ENCODE measurements around the gene ATG10.
"Not testable (repeated sequence)": the region's sequence is repeated elsewhere in the genome, so short reads cannot be mapped to it uniquely, and the experiment has no call there.

ATG10 gene

DNA sequence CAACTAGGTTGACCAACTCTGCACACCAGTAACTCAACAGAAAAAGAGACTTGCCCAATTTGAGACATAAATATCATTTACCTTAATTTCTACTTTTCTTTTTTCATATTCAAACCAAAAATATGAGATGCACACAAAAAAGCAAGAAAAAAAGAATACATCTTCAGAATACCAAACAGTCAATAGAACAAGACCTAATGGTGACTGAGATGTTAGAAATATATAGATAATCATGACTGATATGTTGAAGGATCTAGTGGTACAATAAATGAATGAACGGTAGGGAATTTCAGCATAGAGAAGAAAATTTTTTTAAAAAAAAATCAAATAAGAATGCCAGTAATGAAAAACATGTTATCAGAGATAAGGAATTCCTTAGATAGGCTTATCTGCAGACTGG is 29.1 kb upstream of the ATG10 start:
- DNase-seq (ENCODE audit: low read depth), result no peak
- TF ChIP-seq, protein P1, sequence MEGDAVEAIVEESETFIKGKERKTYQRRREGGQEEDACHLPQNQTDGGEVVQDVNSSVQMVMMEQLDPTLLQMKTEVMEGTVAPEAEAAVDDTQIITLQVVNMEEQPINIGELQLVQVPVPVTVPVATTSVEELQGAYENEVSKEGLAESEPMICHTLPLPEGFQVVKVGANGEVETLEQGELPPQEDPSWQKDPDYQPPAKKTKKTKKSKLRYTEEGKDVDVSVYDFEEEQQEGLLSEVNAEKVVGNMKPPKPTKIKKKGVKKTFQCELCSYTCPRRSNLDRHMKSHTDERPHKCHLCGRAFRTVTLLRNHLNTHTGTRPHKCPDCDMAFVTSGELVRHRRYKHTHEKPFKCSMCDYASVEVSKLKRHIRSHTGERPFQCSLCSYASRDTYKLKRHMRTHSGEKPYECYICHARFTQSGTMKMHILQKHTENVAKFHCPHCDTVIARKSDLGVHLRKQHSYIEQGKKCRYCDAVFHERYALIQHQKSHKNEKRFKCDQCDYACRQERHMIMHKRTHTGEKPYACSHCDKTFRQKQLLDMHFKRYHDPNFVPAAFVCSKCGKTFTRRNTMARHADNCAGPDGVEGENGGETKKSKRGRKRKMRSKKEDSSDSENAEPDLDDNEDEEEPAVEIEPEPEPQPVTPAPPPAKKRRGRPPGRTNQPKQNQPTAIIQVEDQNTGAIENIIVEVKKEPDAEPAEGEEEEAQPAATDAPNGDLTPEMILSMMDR (IDR thresholded peaks at IDR 0.05; ENCODE audit: low read length, missing control alignments), result no peak
- H3K4me3 ChIP-seq (replicated peaks; ENCODE audit: low read depth, low read length), result no peak overlapping the region

DNA sequence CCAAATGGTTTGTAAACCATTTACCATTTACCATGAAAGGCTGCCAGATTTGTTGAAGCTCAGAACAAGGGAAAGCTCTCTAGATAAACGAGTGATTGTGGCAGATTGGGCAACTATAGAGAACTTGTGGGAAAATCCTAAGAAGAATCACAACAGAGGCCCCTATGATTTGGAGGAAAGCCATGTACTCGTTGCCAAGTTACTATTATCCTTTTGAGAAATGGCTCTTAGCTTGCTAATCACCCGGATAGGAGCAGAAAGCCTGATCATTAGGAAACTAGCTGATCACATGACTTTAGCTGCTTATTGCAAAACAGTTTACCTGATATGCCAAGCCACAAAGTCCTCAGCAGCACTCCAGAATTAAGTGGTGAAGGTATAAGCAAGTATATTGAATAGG is 23.5 kb upstream of the ATG10 start:
- DNase-seq (ENCODE audit: low read depth), result peak; percentile 89
- TF ChIP-seq, protein P1 (IDR thresholded peaks at IDR 0.05; ENCODE audit: low read length, missing control alignments), result no peak
- no peak overlapping the region for H3K4me3 ChIP-seq (replicated peaks; ENCODE audit: low read depth, low read length)

DNA sequence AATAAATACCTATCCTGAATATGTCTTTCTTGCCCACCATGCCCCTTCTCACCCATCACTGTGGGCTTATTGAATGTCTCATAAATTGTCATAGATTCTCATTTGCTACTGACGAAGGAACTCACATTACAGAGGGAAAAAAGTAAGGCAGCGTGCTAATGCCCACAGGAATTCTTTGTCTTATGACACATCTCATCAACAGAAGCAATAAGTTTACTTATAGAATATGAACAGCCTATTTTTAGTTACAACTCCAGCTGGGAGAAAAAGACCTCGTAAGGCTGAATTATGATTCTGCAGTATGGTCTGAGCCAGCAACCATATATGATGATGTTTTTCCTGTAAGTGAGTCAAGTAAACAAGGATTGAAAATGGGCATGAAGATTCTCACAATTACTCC is 22.4 kb upstream of the ATG10 start:
- DNase-seq (ENCODE audit: low read depth), result no peak

DNA sequence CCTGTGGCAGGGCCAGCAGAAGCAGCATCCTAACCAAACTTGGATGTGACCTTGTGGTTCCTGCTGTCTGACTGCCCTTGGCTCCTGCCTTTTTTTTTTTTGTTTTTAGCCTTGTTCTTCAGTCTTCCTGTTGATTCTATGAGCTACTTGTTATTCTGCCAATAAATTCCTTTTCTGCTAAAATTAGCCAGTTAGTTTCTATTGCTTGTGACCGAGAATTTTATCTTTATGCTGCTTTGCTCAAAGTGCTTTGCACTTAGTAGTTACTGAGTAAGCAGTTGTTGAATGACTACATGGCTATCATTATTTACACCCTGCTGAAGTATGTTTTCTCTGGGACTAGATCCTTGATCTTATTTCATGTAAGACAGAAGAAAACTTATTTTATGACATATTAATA is 20.8 kb upstream of the ATG10 start:
- peak; percentile 21 for DNase-seq (ENCODE audit: low read depth)
- no peak overlapping the region for H3K4me3 ChIP-seq (replicated peaks; ENCODE audit: low read depth, low read length)
- TF ChIP-seq, protein P1 (IDR thresholded peaks at IDR 0.05; ENCODE audit: low read length, missing control alignments), result no peak

More for the DNA sequence above, 22.4 kb upstream of the ATG10 start:
- no peak overlapping the region for H3K4me3 ChIP-seq (replicated peaks; ENCODE audit: low read depth, low read length)
- TF ChIP-seq, protein P1 (IDR thresholded peaks at IDR 0.05; ENCODE audit: low read length, missing control alignments), result no peak

DNA sequence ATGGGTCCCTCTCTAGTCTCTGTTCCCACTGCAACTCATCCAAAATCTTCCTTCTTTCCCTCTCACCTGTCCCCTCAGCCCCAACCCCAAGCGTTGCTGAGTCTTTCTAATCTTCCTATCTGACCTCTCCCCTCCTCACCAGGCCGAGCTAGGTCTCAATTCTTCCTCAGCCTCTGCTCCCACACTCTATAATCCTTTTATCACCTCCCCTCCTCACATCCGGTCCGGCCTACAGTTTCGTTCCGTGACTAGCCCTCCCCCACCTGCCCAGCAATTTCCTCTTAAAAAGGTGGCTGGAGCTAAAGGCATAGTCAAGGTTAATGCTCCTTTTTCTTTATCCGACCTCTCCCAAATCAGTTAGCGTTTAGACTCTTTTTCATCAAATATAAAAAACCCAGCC is 17.0 kb upstream of the ATG10 start:
- DNase-seq (ENCODE audit: low read depth); H3K4me3 ChIP-seq (replicated peaks; ENCODE audit: low read depth, low read length): not testable (repeated sequence)

DNA sequence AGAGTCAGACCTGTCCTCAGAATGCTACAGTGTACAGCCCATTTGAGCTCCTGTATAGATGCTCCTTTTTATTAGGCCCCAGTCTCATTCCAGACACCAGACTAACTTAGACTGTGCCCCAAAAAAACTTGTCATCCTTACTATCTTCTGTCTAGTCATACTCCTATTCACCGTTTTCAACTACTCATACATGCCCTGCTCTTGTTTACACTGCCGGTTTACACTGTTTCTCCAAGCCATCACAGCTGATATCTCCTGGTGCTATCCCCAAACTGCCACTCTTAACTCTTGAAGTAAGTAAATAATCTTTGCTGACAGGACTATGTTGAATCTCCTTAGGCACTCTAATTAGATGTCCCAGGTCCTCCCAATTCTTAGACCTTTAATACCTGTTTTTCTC is 13.7 kb upstream of the ATG10 start:
- not testable (repeated sequence) for H3K4me3 ChIP-seq (replicated peaks; ENCODE audit: low read depth, low read length); DNase-seq (ENCODE audit: low read depth)

DNA sequence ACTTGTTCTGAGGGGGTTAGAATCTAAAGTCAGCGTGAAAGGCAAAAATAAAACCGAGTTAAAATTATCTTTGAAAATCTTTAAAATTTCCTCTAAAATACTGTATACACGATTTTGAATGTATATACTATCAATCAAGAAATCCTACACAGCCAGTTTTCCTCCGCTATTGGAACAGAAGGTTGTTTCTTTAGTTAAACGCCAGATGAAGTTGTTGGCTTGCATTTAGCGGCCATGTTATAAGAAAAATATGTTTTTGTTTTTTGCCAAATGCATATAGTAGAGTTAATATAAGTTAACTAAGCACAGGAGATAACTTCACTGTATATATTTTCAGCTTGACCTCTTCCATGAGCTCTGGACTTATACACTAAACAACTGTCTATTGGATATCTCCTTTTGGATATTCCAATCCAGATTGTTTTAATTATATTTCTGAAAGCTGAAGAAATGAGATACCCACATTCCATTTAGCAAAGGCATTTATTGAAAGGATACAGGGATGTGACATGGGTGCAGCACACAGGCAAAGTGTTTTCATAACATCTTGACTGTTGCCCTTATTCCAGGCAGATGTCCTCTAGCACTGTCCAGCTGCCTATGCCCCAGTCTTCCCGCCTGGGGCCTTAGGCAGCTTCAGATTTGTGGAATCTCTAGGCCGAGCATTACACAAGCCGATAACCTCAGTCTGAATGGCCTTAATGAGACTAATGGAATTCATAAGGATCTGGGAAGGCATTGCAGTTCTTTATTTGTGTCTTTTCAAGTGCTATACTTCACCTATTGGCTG is 10.0 kb upstream of the ATG10 start:
- TF ChIP-seq, protein P1 (IDR thresholded peaks at IDR 0.05; ENCODE audit: low read length, missing control alignments), result no peak
- no peak overlapping the region for H3K4me3 ChIP-seq (replicated peaks; ENCODE audit: low read depth, low read length)
- no peak for DNase-seq (ENCODE audit: low read depth)

DNA sequence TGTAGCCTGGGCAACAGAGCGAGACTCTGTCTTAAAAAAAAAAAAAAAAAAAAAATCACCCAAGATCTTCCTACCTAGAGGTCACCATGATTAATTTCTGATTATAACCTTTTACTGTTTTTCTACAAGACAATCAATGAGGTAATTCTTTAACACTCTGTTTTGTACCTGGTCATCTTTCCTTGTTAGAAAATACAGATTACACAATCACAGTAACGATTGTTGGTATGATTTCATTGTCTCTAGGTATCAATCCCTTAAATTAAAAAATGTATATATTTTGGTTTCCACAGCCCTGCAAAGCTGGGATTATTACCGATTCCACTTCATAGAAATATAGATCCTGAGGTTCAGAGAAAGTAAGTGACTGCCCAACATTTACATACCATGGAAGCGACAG is 8.3 kb upstream of the ATG10 start:
- TF ChIP-seq, protein P1 (IDR thresholded peaks at IDR 0.05; ENCODE audit: low read length, missing control alignments), result no peak
- no peak overlapping the region for H3K4me3 ChIP-seq (replicated peaks; ENCODE audit: low read depth, low read length)

More for the DNA sequence above, 8.3 kb upstream of the ATG10 start:
- DNase-seq (ENCODE audit: low read depth), result no peak
